Right atrium auricular region (tissue), 2 donors: ENCODE measurements around the gene MARK1. TPM values are rescaled to one million over a fixed set of nuclear protein-coding genes. Genes with fewer than 3 reads are reported as not detected.

ENCODE experiments used
- DNase-seq: peaks from one replicate; pipeline ENCODE4 v3.0.0-alpha.2; 2019; ENCODE audit warnings: low spot score
- H3K27ac ChIP-seq, 2 donors: fragments of 200-600 bp; sonication (generic); 1 replicate in 1 of 2; 2 replicates in 1 of 2; pipeline ENCODE4 v1.5.1; 2016 to 2019
- H3K27me3 ChIP-seq, 2 donors: fragments of 200-600 bp; sonication (generic); one replicate each; pipeline versions ENCODE4 v1.5.1 to v1.6.0; 2017 to 2019
- H3K36me3 ChIP-seq: fragments of 200-600 bp; sonication (generic); one replicate; pipeline ENCODE4 v1.5.1; 2016
- H3K4me1 ChIP-seq, 2 donors: fragments of 200-600 bp; sonication (generic); one replicate each; pipeline versions ENCODE4 v1.5.1 to v1.6.0; 2017 to 2019
- H3K4me3 ChIP-seq, 2 donors: fragments of 200-600 bp; sonication (generic); 1 replicate in 1 of 2; 2 replicates in 1 of 2; pipeline ENCODE4 v1.5.1; 2017 to 2019; ENCODE audit warnings: mild to moderate bottlenecking in 1 of 2, moderate library complexity in 1 of 2
- H3K9me3 ChIP-seq, 2 donors: fragments of 200-600 bp; sonication (generic); one replicate each; pipeline ENCODE4 v1.5.1; 2019
- total RNA-seq, 2 donors: library from RNA; depleted of rRNA; stranded (reverse); fragments of >200 nt; gene quantifications; one replicate each; pipeline ENCODE4 v1.1.0, GENCODE V29; 2016
- TF ChIP-seq, protein P1 (sequence below), 2 donors: fragments of 200-600 bp; sonication (generic); IDR thresholded peaks; one replicate each; pipeline ENCODE4 v1.5.1; 2019; ENCODE audit warnings: antibody characterized with exemption in 2 of 2

MARK1 gene
- total RNA-seq, 2 donors from 2014 or later: 12.5 to 20.0 TPM

DNA sequence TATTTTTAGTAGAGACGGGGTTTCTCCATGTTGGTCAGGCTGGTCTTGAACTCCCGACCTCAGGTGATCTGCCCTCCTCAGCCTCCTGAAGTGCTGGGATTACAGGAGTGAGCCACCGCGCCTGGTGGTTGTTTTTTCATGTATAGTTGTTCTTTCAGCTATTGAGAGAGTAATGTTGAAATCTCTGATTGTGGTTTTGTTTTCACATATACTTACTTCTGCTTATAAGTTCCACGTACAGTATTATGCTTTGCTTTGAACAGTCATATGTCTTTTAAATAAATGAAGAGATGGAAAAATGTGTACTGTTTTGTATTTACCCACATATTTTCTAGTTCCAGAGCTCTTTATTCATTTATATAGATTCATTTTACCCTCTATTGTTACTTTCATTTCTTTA is 44.5 kb downstream of the MARK1 start:
- H3K27me3 ChIP-seq: no peaks in the 10 kb centered on the region
- H3K36me3 ChIP-seq: no peaks in the 10 kb centered on the region
- H3K4me3 ChIP-seq: no peak overlapping the region
- no peak for DNase-seq
- TF ChIP-seq, protein P1, sequence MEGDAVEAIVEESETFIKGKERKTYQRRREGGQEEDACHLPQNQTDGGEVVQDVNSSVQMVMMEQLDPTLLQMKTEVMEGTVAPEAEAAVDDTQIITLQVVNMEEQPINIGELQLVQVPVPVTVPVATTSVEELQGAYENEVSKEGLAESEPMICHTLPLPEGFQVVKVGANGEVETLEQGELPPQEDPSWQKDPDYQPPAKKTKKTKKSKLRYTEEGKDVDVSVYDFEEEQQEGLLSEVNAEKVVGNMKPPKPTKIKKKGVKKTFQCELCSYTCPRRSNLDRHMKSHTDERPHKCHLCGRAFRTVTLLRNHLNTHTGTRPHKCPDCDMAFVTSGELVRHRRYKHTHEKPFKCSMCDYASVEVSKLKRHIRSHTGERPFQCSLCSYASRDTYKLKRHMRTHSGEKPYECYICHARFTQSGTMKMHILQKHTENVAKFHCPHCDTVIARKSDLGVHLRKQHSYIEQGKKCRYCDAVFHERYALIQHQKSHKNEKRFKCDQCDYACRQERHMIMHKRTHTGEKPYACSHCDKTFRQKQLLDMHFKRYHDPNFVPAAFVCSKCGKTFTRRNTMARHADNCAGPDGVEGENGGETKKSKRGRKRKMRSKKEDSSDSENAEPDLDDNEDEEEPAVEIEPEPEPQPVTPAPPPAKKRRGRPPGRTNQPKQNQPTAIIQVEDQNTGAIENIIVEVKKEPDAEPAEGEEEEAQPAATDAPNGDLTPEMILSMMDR (IDR thresholded peaks at IDR 0.05): no peak
- no peaks in the 10 kb centered on the region for H3K4me1 ChIP-seq
- no peak overlapping the region for H3K27ac ChIP-seq
- H3K9me3 ChIP-seq: peaks cover 0 to 31% of the 10 kb centered on the region in 2 donors

DNA sequence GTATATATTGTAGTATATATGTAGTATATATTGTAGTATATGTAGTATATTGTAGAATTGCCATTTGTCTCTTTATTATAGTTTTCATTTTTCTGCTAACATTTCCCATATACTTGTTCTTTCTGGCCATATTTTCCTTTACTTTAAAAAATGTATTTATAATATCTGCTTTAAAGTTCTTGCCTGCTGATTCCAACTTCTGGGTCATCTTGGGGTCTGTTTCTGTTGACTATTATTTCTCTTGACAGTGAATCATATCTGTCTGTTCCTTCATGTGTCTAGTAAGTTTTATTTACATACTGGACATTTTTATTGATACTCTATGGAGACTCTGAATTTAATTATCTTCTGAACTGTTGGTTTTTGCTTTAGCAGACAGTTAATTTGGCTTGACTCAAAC is 45.9 kb downstream of the MARK1 start:
- TF ChIP-seq, protein P1 (IDR thresholded peaks at IDR 0.05): no peak
- no peaks in the 10 kb centered on the region for H3K27me3 ChIP-seq
- no peaks in the 10 kb centered on the region for H3K4me1 ChIP-seq
- peaks cover 0 to 31% of the 10 kb centered on the region in 2 donors for H3K9me3 ChIP-seq
- no peak overlapping the region for H3K4me3 ChIP-seq
- no peak for DNase-seq
- no peaks in the 10 kb centered on the region for H3K36me3 ChIP-seq
- H3K27ac ChIP-seq: no peak overlapping the region

DNA sequence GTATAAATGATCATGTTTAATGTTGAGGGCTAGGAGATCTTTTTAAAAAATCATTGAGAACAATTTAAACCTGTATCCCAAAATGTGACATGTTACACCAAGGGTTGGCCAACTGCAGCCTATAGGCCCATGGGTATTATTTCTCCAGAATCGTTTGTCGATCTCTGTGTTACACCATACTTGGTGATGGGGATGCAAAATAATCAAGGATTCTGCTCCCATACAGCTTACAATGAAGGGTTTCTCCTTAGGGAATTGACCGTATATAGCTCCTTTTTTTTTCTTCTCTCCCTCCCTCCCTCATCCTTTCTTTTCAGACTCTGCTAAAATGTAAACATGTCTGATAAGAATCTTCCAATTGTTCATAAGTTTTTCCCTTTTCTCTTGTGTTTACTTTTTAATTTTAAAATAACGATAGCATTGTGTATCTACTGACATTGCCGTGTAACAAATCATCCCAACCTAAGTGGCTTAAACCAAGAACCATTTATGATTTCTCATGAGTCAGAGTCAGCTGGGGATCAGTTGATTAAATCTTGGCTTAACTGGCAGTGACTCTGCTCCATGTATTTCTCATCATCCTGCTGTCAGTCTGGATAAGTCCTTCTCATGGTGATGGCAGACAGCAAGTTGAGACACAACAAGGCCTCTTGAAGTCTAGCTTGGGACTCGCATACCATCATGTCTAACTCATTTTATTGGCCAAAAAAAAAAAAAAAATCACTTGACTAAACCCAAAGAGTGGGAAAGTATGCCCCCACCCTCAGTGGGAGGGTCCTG is 48.0 kb downstream of the MARK1 start:
- TF ChIP-seq, protein P1 (IDR thresholded peaks at IDR 0.05): no peak
- Histone ChIP-seq H3K9me3 (peaks cover 0 to 31% of the 10 kb centered on the region in 2 donors), H3K27me3 (no peaks in the 10 kb centered on the region), H3K4me1 (no peaks in the 10 kb centered on the region), H3K27ac (no peak overlapping the region), H3K36me3 (no peaks in the 10 kb centered on the region), H3K4me3 (no peak overlapping the region)
- DNase-seq: no peak

DNA sequence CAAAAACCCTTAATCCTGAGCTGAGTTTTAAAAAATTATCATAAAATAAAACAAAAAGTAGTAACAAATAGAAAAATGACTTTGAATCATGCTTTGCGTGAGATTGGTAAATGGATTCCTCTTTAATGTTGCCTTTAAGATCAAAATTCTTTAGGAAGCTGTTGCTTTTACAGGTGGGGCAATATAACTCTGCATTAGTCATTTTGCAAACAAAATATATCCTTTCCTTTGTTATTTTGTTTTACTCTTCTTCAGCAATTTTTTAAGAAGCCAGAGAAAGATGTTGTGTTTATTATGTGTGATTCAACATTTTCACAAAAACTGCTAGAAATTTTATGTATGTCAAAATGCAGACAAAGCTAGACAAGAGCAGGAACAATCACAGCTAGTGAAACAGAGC is 50.0 kb downstream of the MARK1 start:
- H3K9me3 ChIP-seq: peaks cover 0 to 25% of the 10 kb centered on the region in 2 donors
- TF ChIP-seq, protein P1 (IDR thresholded peaks at IDR 0.05): no peak
- H3K27me3 ChIP-seq: no peaks in the 10 kb centered on the region
- no peak overlapping the region for H3K4me3 ChIP-seq
- H3K36me3 ChIP-seq: no peaks in the 10 kb centered on the region
- H3K27ac ChIP-seq: no peak overlapping the region
- DNase-seq: no peak
- no peaks in the 10 kb centered on the region for H3K4me1 ChIP-seq

DNA sequence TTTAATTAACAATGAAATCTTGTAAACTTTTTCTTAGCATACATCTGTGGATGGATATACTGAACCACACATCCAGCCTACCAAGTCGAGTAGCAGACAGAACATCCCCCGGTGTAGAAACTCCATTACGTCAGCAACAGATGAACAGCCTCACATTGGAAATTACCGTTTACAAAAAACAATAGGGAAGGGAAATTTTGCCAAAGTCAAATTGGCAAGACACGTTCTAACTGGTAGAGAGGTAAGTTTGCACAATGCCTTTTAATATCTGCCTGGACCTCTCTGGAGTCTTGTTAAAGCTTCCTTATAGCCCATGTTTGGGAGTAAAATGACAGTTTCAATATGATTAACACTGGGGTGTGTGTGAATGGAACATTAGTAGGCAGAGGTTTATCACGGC is 51.4 kb downstream of the MARK1 start:
- no peak overlapping the region for H3K4me3 ChIP-seq
- H3K4me1 ChIP-seq: no peaks in the 10 kb centered on the region
- H3K36me3 ChIP-seq: no peaks in the 10 kb centered on the region
- no peaks in the 10 kb centered on the region for H3K27me3 ChIP-seq
- H3K9me3 ChIP-seq: peaks cover 0 to 11% of the 10 kb centered on the region in 2 donors
- TF ChIP-seq, protein P1 (IDR thresholded peaks at IDR 0.05): no peak
- no peak for DNase-seq
- no peak overlapping the region for H3K27ac ChIP-seq

DNA sequence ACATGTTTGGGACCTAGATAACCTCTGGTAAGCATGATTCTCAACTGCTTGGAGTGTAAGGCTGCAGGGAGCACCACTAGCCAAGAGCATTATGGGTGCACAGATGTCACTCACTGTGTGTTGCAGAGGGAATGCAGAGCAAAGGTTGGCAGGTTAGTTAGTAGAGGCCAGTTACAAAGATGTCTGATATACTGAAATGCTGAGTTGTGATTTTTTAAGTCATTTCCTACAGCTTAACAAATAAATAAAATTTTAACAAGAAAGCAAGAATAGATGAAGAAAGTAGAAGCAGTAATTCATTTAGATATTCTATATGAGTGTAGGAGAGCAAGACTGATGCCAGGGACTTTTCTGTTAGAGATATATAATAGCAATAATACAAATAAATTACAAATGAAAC is 64.8 kb downstream of the MARK1 start:
- Histone ChIP-seq H3K4me1 (no peaks in the 10 kb centered on the region), H3K27ac (no peak overlapping the region), H3K27me3 (no peaks in the 10 kb centered on the region), H3K4me3 (no peak overlapping the region), H3K36me3 (no peaks in the 10 kb centered on the region), H3K9me3 (no peaks in the 10 kb centered on the region)
- TF ChIP-seq, protein P1 (IDR thresholded peaks at IDR 0.05): no peak
- DNase-seq: no peak
